ENCODE results near the gene COL28A1. TPM values are rescaled to one million over a fixed set of nuclear protein-coding genes. Genes with fewer than 3 reads are reported as not detected.

COL28A1 gene
- total RNA-seq, 4 donors from 2014 or later: 0.60 to 4.4 (median 4.1) TPM

DNA sequence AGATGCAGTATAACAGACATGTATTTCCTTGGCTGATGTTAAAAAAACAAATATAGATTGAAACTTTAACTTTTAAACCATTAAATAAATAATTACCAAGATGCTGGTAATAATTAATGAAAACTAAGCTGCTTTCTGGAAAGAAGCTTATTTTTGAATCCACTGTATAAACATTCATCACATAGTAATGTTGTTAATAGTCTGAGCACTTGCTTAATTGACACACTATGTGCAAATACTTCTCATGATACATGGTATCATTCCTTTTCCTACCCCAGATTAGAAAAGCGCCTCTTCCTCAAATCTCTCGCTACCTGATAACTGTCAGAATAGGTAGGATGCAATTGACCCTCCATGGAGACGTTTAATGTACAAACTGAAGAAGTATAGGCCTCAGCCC, 15.0 kb upstream of the COL28A1 start:
- Histone ChIP-seq H3K27ac (no peak overlapping the region), H3K4me1 (no peaks in the 10 kb centered on the region), H3K27me3 (no peaks in the 10 kb centered on the region), H3K4me3 (no peak overlapping the region), H3K36me3 (no peaks in the 10 kb centered on the region), H3K9me3 (no peaks in the 10 kb centered on the region)
- DNase-seq: no peak
- intact Hi-C loops (cut with DNase I; ENCODE audit: low total_unique reads) (no loop called here), in situ Hi-C loops (cut with MboI; ENCODE audit: low pct_ligation_motif_present in 1 of 4, low pct_unique_long_range_greater_than_20kb in 1 of 4, low sequenced_read_pairs in 3 of 4) (loop anchor here in 1 of 4 donors (10.0 kb wide), 1 partner anchor 436 kb away; no protein-coding TSS in a partner anchor)
- no peak for TF ChIP-seq EP300 (IDR thresholded peaks at IDR 0.05; ENCODE audit: low read depth)
- TF ChIP-seq, protein P1, sequence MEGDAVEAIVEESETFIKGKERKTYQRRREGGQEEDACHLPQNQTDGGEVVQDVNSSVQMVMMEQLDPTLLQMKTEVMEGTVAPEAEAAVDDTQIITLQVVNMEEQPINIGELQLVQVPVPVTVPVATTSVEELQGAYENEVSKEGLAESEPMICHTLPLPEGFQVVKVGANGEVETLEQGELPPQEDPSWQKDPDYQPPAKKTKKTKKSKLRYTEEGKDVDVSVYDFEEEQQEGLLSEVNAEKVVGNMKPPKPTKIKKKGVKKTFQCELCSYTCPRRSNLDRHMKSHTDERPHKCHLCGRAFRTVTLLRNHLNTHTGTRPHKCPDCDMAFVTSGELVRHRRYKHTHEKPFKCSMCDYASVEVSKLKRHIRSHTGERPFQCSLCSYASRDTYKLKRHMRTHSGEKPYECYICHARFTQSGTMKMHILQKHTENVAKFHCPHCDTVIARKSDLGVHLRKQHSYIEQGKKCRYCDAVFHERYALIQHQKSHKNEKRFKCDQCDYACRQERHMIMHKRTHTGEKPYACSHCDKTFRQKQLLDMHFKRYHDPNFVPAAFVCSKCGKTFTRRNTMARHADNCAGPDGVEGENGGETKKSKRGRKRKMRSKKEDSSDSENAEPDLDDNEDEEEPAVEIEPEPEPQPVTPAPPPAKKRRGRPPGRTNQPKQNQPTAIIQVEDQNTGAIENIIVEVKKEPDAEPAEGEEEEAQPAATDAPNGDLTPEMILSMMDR (IDR thresholded peaks at IDR 0.05): no peak
- no peak for TF ChIP-seq POLR2AphosphoS5 (IDR thresholded peaks at IDR 0.05)
- no peak for TF ChIP-seq POLR2A (IDR thresholded peaks at IDR 0.05)
- WGBS, 2 donors (ENCODE audit: low coverage in 1 of 2): 92 to 96% methylated on average over 3 of the region's 3 CpGs

DNA sequence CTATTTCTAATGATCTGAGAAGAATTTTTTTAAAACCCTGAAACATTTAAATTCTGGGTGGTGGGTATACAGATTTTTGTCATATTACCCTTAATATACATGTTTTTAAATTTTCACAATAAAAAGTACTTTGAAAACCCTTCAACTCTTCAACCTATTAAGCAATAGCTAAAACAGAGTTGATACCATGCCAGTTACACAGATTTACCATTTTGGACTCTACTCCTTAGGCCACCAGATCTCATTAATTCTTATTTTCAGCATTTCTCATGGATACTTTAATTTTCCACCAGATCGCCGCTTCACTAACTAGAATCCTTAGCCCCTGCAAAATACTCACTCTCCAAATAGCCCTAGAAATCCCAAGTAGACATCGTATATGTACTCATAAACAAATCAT, 12.7 kb upstream of the COL28A1 start:
- Histone ChIP-seq H3K4me1 (no peaks in the 10 kb centered on the region), H3K4me3 (no peak overlapping the region), H3K36me3 (no peaks in the 10 kb centered on the region), H3K9me3 (no peaks in the 10 kb centered on the region), H3K27me3 (no peaks in the 10 kb centered on the region), H3K27ac (no peak overlapping the region)
- intact Hi-C loops (cut with DNase I; ENCODE audit: low total_unique reads): no loop called here
- TF ChIP-seq EP300 (IDR thresholded peaks at IDR 0.05; ENCODE audit: low read depth) (no peak), POLR2AphosphoS5 (IDR thresholded peaks at IDR 0.05) (no peak), POLR2A (IDR thresholded peaks at IDR 0.05) (no peak)
- TF ChIP-seq, protein P1 (IDR thresholded peaks at IDR 0.05): no peak
- 90 to 93% methylated on average over 3 of the region's 3 CpGs for WGBS, 2 donors (ENCODE audit: low coverage in 1 of 2)
- DNase-seq: no peak
- in situ Hi-C loops (cut with MboI; ENCODE audit: low pct_ligation_motif_present in 1 of 4, low pct_unique_long_range_greater_than_20kb in 1 of 4, low sequenced_read_pairs in 3 of 4): no loop called here

GRCh38 chr7:7542251-7542835, 6.7 kb upstream of the COL28A1 start:
- intact Hi-C loops (cut with DNase I; ENCODE audit: low total_unique reads): no loop called here
- 61 to 68% methylated on average over 4 of the region's 4 CpGs for WGBS, 2 donors (ENCODE audit: low coverage in 1 of 2)
- no peak overlapping the region for H3K4me3 ChIP-seq

DNA sequence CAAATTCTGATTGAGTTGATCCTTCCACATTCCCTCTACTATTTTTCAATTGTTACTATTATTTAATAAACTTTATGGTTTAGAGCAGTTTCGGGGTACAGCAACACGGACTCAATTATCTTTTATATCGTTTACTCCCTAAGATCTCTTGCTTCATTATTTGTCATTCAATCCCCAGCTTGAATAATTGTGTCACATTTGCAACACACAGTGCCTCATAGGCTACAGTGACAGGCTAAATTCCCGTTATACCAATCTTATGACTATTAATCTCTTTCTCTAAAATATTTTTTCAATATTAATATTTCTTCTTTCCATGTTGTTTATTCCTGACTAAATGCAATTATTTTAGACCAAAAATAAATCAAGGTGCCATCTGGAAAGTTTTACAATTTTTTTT, 4.0 kb upstream of the COL28A1 start:
- 87 to 92% methylated on average over 4 of the region's 4 CpGs for WGBS, 2 donors (ENCODE audit: low coverage in 1 of 2)
- H3K36me3 ChIP-seq: no peaks in the 10 kb centered on the region
- H3K27ac ChIP-seq: no peak overlapping the region
- TF ChIP-seq, protein P1 (IDR thresholded peaks at IDR 0.05): no peak
- TF ChIP-seq POLR2A (IDR thresholded peaks at IDR 0.05): no peak
- in situ Hi-C loops (cut with MboI; ENCODE audit: low pct_ligation_motif_present in 1 of 4, low pct_unique_long_range_greater_than_20kb in 1 of 4, low sequenced_read_pairs in 3 of 4): loop anchor here (5.0 to 10.0 kb wide), 6 partner anchors 105 to 437 kb away; no protein-coding TSS in a partner anchor
- H3K27me3 ChIP-seq: no peaks in the 10 kb centered on the region
- peaks cover 0 to 8% (median 0%) of the 10 kb centered on the region in 4 donors for H3K4me1 ChIP-seq
- no peak for DNase-seq
- intact Hi-C loops (cut with DNase I; ENCODE audit: low total_unique reads): no loop called here
- H3K9me3 ChIP-seq: no peaks in the 10 kb centered on the region
- no peak overlapping the region for H3K4me3 ChIP-seq

More at GRCh38 chr7:7542251-7542835, 6.7 kb upstream of the COL28A1 start:
- Histone ChIP-seq H3K9me3 (no peaks in the 10 kb centered on the region), H3K4me1 (peaks cover 0 to 4% (median 0%) of the 10 kb centered on the region in 4 donors), H3K27me3 (no peaks in the 10 kb centered on the region), H3K36me3 (no peaks in the 10 kb centered on the region), H3K27ac (no peak overlapping the region)
- TF ChIP-seq EP300 (IDR thresholded peaks at IDR 0.05; ENCODE audit: low read depth) (no peak), POLR2A (IDR thresholded peaks at IDR 0.05) (no peak), POLR2AphosphoS5 (IDR thresholded peaks at IDR 0.05) (no peak)
- TF ChIP-seq, protein P1 (IDR thresholded peaks at IDR 0.05): no peak
- DNase-seq: no peak
- in situ Hi-C loops (cut with MboI; ENCODE audit: low pct_ligation_motif_present in 1 of 4, low pct_unique_long_range_greater_than_20kb in 1 of 4, low sequenced_read_pairs in 3 of 4): loop anchor here in 2 of 4 donors (5.0 kb wide), 2 partner anchors 115 to 440 kb away; no protein-coding TSS in a partner anchor
